ENCODE results near the gene RHO.

- no peak for TF ChIP-seq CTCF (conservative IDR thresholded peaks at IDR 0.05 in 1 of 2, IDR thresholded peaks at IDR 0.05 in 1 of 2; ENCODE audit: low read depth in 1 of 2, low read length in 2 of 2)
- TF ChIP-seq EZH2 (IDR thresholded peaks at IDR 0.05; ENCODE audit: low read length, missing control alignments): no peak
Observed at GRCh38 chr3:129575233-129575996, 47.0 kb downstream of the RHO start.
